ENCODE measurements around the gene INTS1.

DNA sequence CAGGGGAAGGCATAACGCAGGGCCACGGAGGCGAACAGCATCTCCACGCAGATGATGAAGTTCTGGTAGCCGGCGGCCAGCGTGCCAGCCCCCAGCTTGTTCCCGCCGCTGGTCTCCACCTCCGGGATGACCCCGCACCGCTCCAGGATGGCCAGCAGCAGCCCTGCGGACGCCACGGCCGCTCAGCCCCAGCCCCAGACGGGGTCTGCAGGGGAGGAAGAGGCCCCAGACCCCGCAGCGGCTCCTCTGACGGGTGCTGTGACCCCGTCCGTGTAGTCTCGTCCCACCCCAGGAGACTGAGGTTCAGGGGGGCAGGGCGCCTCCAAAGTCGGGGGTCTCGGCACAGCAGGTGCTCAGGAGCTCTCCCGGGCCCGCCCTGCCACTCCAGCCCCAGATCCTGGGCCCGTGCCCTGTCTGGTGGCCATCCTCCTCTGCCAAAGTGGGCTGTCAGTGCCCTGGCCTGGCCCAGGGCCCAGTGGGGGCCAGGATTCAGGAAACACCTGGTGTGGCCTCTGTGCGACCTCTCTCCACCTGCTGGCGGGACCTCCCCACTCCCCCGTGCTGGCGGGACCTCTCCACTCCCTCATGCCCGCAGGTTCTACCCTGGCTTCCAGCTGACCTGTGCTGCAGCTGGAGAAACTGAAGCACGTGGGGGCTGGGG lies 43.7 kb upstream of the INTS1 start:
- TF ChIP-seq POLR2A (IDR thresholded peaks at IDR 0.05; ENCODE audit: low read depth, low read length) (no peak), CEBPB (IDR thresholded peaks at IDR 0.05; ENCODE audit: low read depth, low read length) (no peak)

All from IMR-90 (cell line).